SK-N-MC (cell line): ENCODE results near the gene RHEB.

Experiments
- DNase-seq: peaks from one replicate; pipeline ENCODE4 v3.0.0-alpha.2; 2011; ENCODE audit warnings: low read depth, low spot score
- H3K27ac ChIP-seq: fragments of 200-600 bp; sonication (generic); 2 replicates; pipeline ENCODE4 v1.5.1; 2016; ENCODE audit warnings: mixed run types
- H3K36me3 ChIP-seq: fragments of 200-600 bp; sonication (generic); 2 replicates; pipeline ENCODE4 v1.6.1; 2017; ENCODE audit warnings: antibody characterized with exemption, low read length, mixed read lengths; ENCODE audit not compliant: insufficient read depth
- H3K4me3 ChIP-seq: fragments of 200-600 bp; sonication (generic); 2 replicates; pipeline ENCODE4 v1.5.1; 2016
- H3K9ac ChIP-seq: fragments of 200-600 bp; sonication (generic); 2 replicates; pipeline ENCODE4 v1.8.0; 2017; ENCODE audit warnings: mixed run types, mixed read lengths; ENCODE audit not compliant: insufficient read length
- H3K9me3 ChIP-seq: fragments of 200-600 bp; sonication (generic); 2 replicates; pipeline ENCODE4 v1.6.1; 2017; ENCODE audit warnings: low read depth, mild to moderate bottlenecking, antibody characterized with exemption, low read length, moderate library complexity, mixed read lengths
- EZH2 ChIP-seq: fragments of 200-600 bp; sonication (generic); IDR thresholded peaks from one replicate; pipeline ENCODE4 v1.6.1; 2017; ENCODE audit warnings: antibody characterized with exemption
- FOXP2 ChIP-seq: optimal IDR thresholded peaks from 2 replicates; pipeline ENCODE3; 2011; ENCODE audit warnings: mild to moderate bottlenecking, moderate library complexity; ENCODE audit not compliant: insufficient read depth; ENCODE audit errors: extremely low read length, control extremely low read depth
- POLR2AphosphoS5 ChIP-seq: IDR thresholded peaks from 2 replicates; pipeline ENCODE4 v1.6.1; 2012; ENCODE audit warnings: mild to moderate bottlenecking, low read depth, low read length, borderline replicate concordance

The RHEB gene

GRCh38 chr7:151503902-151504714 is 15.6 kb downstream of the RHEB start:
- Histone ChIP-seq H3K36me3 (no peaks in the 10 kb centered on the region; the same call in 1 of the 2 replicates), H3K27ac (no peak overlapping the region), H3K4me3 (no peak overlapping the region), H3K9ac (no peak overlapping the region), H3K9me3 (no peaks in the 10 kb centered on the region)
- TF ChIP-seq FOXP2 (no peak), EZH2 (no peak), POLR2AphosphoS5 (no peak)
- DNase-seq, result no peak

GRCh38 chr7:151501676-151502075 is 18.0 kb downstream of the RHEB start:
- no peaks in the 10 kb centered on the region for H3K9me3 ChIP-seq
- H3K9ac ChIP-seq, result no peak overlapping the region
- DNase-seq, result no peak
- H3K27ac ChIP-seq, result no peak overlapping the region
- no peak overlapping the region for H3K4me3 ChIP-seq
- H3K36me3 ChIP-seq, result no peaks in the 10 kb centered on the region
- no peak for TF ChIP-seq FOXP2
- TF ChIP-seq POLR2AphosphoS5, result no peak
- TF ChIP-seq EZH2, result no peak

GRCh38 chr7:151498495-151498894 is 21.2 kb downstream of the RHEB start:
- no peak overlapping the region for H3K4me3 ChIP-seq
- no peak overlapping the region for H3K9ac ChIP-seq
- H3K27ac ChIP-seq, result no peak overlapping the region
- TF ChIP-seq EZH2 (no peak), POLR2AphosphoS5 (no peak), FOXP2 (no peak)
- no peaks in the 10 kb centered on the region for H3K36me3 ChIP-seq
- DNase-seq, result no peak
- no peaks in the 10 kb centered on the region for H3K9me3 ChIP-seq

GRCh38 chr7:151497306-151497871 is 22.3 kb downstream of the RHEB start:
- no peak for DNase-seq
- no peak overlapping the region for H3K27ac ChIP-seq
- TF ChIP-seq EZH2 (no peak), FOXP2 (no peak), POLR2AphosphoS5 (no peak)
- no peaks in the 10 kb centered on the region for H3K36me3 ChIP-seq
- no peak overlapping the region for H3K4me3 ChIP-seq
- H3K9ac ChIP-seq, result no peak overlapping the region
- H3K9me3 ChIP-seq, result no peaks in the 10 kb centered on the region

- no peak overlapping the region for H3K4me3 ChIP-seq
- no peak overlapping the region for H3K27ac ChIP-seq
- peaks cover 7% of the 10 kb centered on the region for H3K36me3 ChIP-seq
- H3K9me3 ChIP-seq, result no peaks in the 10 kb centered on the region
- H3K9ac ChIP-seq, result no peak overlapping the region
- no peak for DNase-seq
- TF ChIP-seq EZH2, result no peak
These were observed 24.3 kb downstream of the RHEB start for GRCh38 chr7:151495360-151495759.

- no peak for TF ChIP-seq POLR2AphosphoS5
- TF ChIP-seq EZH2, result no peak
- no peak for TF ChIP-seq FOXP2
- Histone ChIP-seq H3K27ac (peak overlapping the region; percentile 57), H3K4me3 (peak overlapping the region; percentile 26; the same call in 1 of the 2 replicates), H3K9me3 (no peaks in the 10 kb centered on the region), H3K36me3 (peaks cover 14% of the 10 kb centered on the region), H3K9ac (no peak overlapping the region)
- DNase-seq, result no peak
These were observed 25.1 kb downstream of the RHEB start for GRCh38 chr7:151494298-151495284.

GRCh38 chr7:151493083-151493482 is 26.6 kb downstream of the RHEB start:
- TF ChIP-seq FOXP2 (no peak), EZH2 (no peak), POLR2AphosphoS5 (no peak)
- no peaks in the 10 kb centered on the region for H3K9me3 ChIP-seq
- H3K27ac ChIP-seq, result no peak overlapping the region
- no peak overlapping the region for H3K4me3 ChIP-seq
- DNase-seq, result no peak
- peaks cover 29% of the 10 kb centered on the region for H3K36me3 ChIP-seq
- H3K9ac ChIP-seq, result no peak overlapping the region

GRCh38 chr7:151491859-151492258 is 27.8 kb downstream of the RHEB start:
- no peak for TF ChIP-seq POLR2AphosphoS5
- no peak for TF ChIP-seq EZH2
- no peak for TF ChIP-seq FOXP2

More at GRCh38 chr7:151491859-151492258, 27.8 kb downstream of the RHEB start:
- Histone ChIP-seq H3K27ac (no peak overlapping the region), H3K9ac (no peak overlapping the region), H3K36me3 (peaks cover 40% of the 10 kb centered on the region), H3K4me3 (no peak overlapping the region), H3K9me3 (no peaks in the 10 kb centered on the region)
- DNase-seq, result no peak
